ENCODE data around the gene CCDC121. TPM values are rescaled to one million over a fixed set of nuclear protein-coding genes. Genes with fewer than 3 reads are reported as not detected.
"Not testable (repeated sequence)": the region's sequence is repeated elsewhere in the genome, so short reads cannot be mapped to it uniquely, and the experiment has no call there.

CCDC121 gene
- total and polyA plus RNA-seq, 4 donors = 2.2 to 4.5 (median 3.0) TPM

GRCh38 chr2:27626323-27626722 is 2.5 kb downstream of the CCDC121 start:
- not testable (repeated sequence) for H3K4me3 ChIP-seq (ENCODE audit: low read length in 2 of 2); ATAC-seq (ENCODE audit: low FRiP score); H3K4me1 ChIP-seq (ENCODE audit: control insufficient read depth in 1 of 2, insufficient read depth in 2 of 2, low read length in 2 of 2); H3K36me3 ChIP-seq (ENCODE audit: control insufficient read depth in 1 of 2, insufficient read depth in 2 of 2, low read length in 1 of 2); DNase-seq; H3K9me3 ChIP-seq (ENCODE audit: control insufficient read depth, low read length); H3K27ac ChIP-seq (ENCODE audit: low read depth in 1 of 2, low read length in 2 of 2); H3K27me3 ChIP-seq (ENCODE audit: control insufficient read depth in 1 of 2, insufficient read depth in 2 of 2, low read length in 1 of 2)
- WGBS, 2 donors = 86 to 97% methylated on average over 1 of the region's 1 CpG
- intact Hi-C loops (cut with DNase I) = loop anchor here in 1 of 2 donors (10.0 kb wide), 1 partner anchor 132 kb away; the partner anchor contains the start of genes FNDC4 and GCKR

- ATAC-seq (ENCODE audit: low FRiP score) (no peak), DNase-seq (no peak)
- intact Hi-C loops (cut with DNase I) = loop anchor here in 1 of 2 donors (10.0 kb wide), 1 partner anchor 130 kb away; the partner anchor contains the start of genes FNDC4 and GCKR
- Histone ChIP-seq H3K27me3 (ENCODE audit: control insufficient read depth in 1 of 2, insufficient read depth in 2 of 2, low read length in 1 of 2) (no peaks in the 10 kb centered on the region), H3K9me3 (ENCODE audit: control insufficient read depth, low read length) (no peaks in the 10 kb centered on the region), H3K36me3 (ENCODE audit: control insufficient read depth in 1 of 2, insufficient read depth in 2 of 2, low read length in 1 of 2) (peaks cover 3 to 5% of the 10 kb centered on the region in 2 donors), H3K4me1 (ENCODE audit: control insufficient read depth in 1 of 2, insufficient read depth in 2 of 2, low read length in 2 of 2) (no peaks in the 10 kb centered on the region), H3K27ac (ENCODE audit: low read depth in 1 of 2, low read length in 2 of 2) (no peak overlapping the region), H3K4me3 (ENCODE audit: low read length in 2 of 2) (no peak overlapping the region)
Observed at GRCh38 chr2:27624943-27625342, 3.9 kb downstream of the CCDC121 start.

DNA sequence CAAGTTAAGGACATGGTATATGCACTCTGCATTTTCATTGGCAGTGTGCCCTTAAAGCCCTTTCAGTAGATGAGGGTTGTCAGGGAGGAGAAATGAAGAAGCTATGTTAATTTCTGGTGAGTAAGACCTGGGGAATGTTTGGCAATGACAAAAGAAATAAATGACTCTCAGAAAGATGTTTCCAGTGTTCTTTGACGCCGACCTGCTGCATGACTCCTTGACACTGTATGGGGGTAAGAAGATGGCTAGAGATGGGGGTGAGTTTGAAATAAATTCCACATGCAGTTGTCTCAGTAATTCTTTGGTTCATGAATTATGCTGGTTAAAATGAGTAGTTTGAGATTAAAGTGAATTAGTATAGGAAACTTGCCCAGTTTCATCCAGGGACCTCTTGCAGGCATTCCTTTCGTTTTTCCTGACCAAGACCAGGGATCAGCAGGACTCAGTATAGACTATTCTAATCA is 5.9 kb downstream of the CCDC121 start:
- no peak overlapping the region for H3K27ac ChIP-seq (ENCODE audit: low read depth in 1 of 2, low read length in 2 of 2)
- no peak for DNase-seq
- no peaks in the 10 kb centered on the region for H3K9me3 ChIP-seq (ENCODE audit: control insufficient read depth, low read length)
- H3K36me3 ChIP-seq (ENCODE audit: control insufficient read depth in 1 of 2, insufficient read depth in 2 of 2, low read length in 1 of 2) = peaks cover 3 to 5% of the 10 kb centered on the region in 2 donors
- intact Hi-C loops (cut with DNase I) = loop anchor here in 1 of 2 donors (10.0 kb wide), 1 partner anchor 128 kb away; the partner anchor contains the start of genes FNDC4 and GCKR
- no peak for ATAC-seq (ENCODE audit: low FRiP score)
- H3K27me3 ChIP-seq (ENCODE audit: control insufficient read depth in 1 of 2, insufficient read depth in 2 of 2, low read length in 1 of 2) = no peaks in the 10 kb centered on the region
- no peak overlapping the region for H3K4me3 ChIP-seq (ENCODE audit: low read length in 2 of 2)
- no peaks in the 10 kb centered on the region for H3K4me1 ChIP-seq (ENCODE audit: control insufficient read depth in 1 of 2, insufficient read depth in 2 of 2, low read length in 2 of 2)
- WGBS, 2 donors = 43 to 62% methylated on average over 3 of the region's 3 CpGs

DNA sequence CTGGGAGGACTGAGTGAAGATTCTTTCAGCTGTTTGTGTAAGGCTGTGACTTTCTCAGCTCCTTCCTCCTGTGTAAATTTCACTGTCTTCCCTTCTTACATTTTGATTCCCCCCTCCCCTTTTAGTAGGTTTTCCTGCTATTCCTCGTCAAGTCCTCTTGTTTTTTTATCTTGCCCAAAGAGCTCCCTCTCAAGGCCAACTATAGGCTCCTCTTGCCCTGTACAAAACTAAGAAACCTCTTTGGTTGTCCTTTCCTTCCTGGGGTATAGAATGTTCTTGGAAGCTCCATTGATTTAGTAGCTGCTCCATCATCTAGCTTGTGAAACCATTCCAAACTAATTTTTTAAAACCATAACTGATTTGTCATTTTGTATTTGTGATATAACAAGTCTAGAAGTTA is 7.3 kb downstream of the CCDC121 start:
- intact Hi-C loops (cut with DNase I) = loop anchor here in 1 of 2 donors (10.0 kb wide), 1 partner anchor 127 kb away; the partner anchor contains the start of genes FNDC4 and GCKR
- DNase-seq = no peak
- 50 to 78% methylated on average over 1 of the region's 1 CpG for WGBS, 2 donors

GRCh38 chr2:27615316-27615715 is 13.5 kb downstream of the CCDC121 start:
- Histone ChIP-seq H3K9me3 (ENCODE audit: control insufficient read depth, low read length) (no peaks in the 10 kb centered on the region), H3K4me3 (ENCODE audit: low read length in 2 of 2) (no peak overlapping the region), H3K4me1 (ENCODE audit: control insufficient read depth in 1 of 2, insufficient read depth in 2 of 2, low read length in 2 of 2) (no peaks in the 10 kb centered on the region), H3K36me3 (ENCODE audit: control insufficient read depth in 1 of 2, insufficient read depth in 2 of 2, low read length in 1 of 2) (peaks cover 6 to 9% of the 10 kb centered on the region in 2 donors), H3K27me3 (ENCODE audit: control insufficient read depth in 1 of 2, insufficient read depth in 2 of 2, low read length in 1 of 2) (no peaks in the 10 kb centered on the region), H3K27ac (ENCODE audit: low read depth in 1 of 2, low read length in 2 of 2) (no peak overlapping the region)
- no peak for DNase-seq
- 93 to 94% methylated on average over 3 of the region's 3 CpGs for WGBS, 2 donors
- ATAC-seq (ENCODE audit: low FRiP score) = no peak
- intact Hi-C loops (cut with DNase I) = no loop called here

More for the DNA sequence above, 7.3 kb downstream of the CCDC121 start:
- Histone ChIP-seq H3K9me3 (ENCODE audit: control insufficient read depth, low read length) (no peaks in the 10 kb centered on the region), H3K4me3 (ENCODE audit: low read length in 2 of 2) (no peak overlapping the region), H3K36me3 (ENCODE audit: control insufficient read depth in 1 of 2, insufficient read depth in 2 of 2, low read length in 1 of 2) (peaks cover 7 to 12% of the 10 kb centered on the region in 2 donors), H3K27ac (ENCODE audit: low read depth in 1 of 2, low read length in 2 of 2) (no peak overlapping the region), H3K4me1 (ENCODE audit: control insufficient read depth in 1 of 2, insufficient read depth in 2 of 2, low read length in 2 of 2) (no peaks in the 10 kb centered on the region), H3K27me3 (ENCODE audit: control insufficient read depth in 1 of 2, insufficient read depth in 2 of 2, low read length in 1 of 2) (no peaks in the 10 kb centered on the region)
- no peak for ATAC-seq (ENCODE audit: low FRiP score)

GRCh38 chr2:27613985-27614384 is 14.8 kb downstream of the CCDC121 start:
- Histone ChIP-seq H3K27ac (ENCODE audit: low read depth in 1 of 2, low read length in 2 of 2) (no peak overlapping the region), H3K36me3 (ENCODE audit: control insufficient read depth in 1 of 2, insufficient read depth in 2 of 2, low read length in 1 of 2) (peaks cover 9 to 10% of the 10 kb centered on the region in 2 donors), H3K27me3 (ENCODE audit: control insufficient read depth in 1 of 2, insufficient read depth in 2 of 2, low read length in 1 of 2) (no peaks in the 10 kb centered on the region), H3K9me3 (ENCODE audit: control insufficient read depth, low read length) (no peaks in the 10 kb centered on the region), H3K4me3 (ENCODE audit: low read length in 2 of 2) (no peak overlapping the region), H3K4me1 (ENCODE audit: control insufficient read depth in 1 of 2, insufficient read depth in 2 of 2, low read length in 2 of 2) (no peaks in the 10 kb centered on the region)
- WGBS, 2 donors = 92 to 97% methylated on average over 2 of the region's 2 CpGs
- no peak for ATAC-seq (ENCODE audit: low FRiP score)
- DNase-seq = no peak
- intact Hi-C loops (cut with DNase I) = no loop called here

- DNase-seq (no peak), ATAC-seq (ENCODE audit: low FRiP score) (no peak)
- no peaks in the 10 kb centered on the region for H3K27me3 ChIP-seq (ENCODE audit: control insufficient read depth in 1 of 2, insufficient read depth in 2 of 2, low read length in 1 of 2)
- no peak overlapping the region for H3K27ac ChIP-seq (ENCODE audit: low read depth in 1 of 2, low read length in 2 of 2)
- no peaks in the 10 kb centered on the region for H3K4me1 ChIP-seq (ENCODE audit: control insufficient read depth in 1 of 2, insufficient read depth in 2 of 2, low read length in 2 of 2)
- no peak overlapping the region for H3K4me3 ChIP-seq (ENCODE audit: low read length in 2 of 2)
- peaks cover 4 to 9% of the 10 kb centered on the region in 2 donors for H3K36me3 ChIP-seq (ENCODE audit: control insufficient read depth in 1 of 2, insufficient read depth in 2 of 2, low read length in 1 of 2)
- intact Hi-C loops (cut with DNase I) = no loop called here
- 75 to 83% methylated on average over 2 of the region's 2 CpGs for WGBS, 2 donors
- no peaks in the 10 kb centered on the region for H3K9me3 ChIP-seq (ENCODE audit: control insufficient read depth, low read length)
Observed at GRCh38 chr2:27606611-27607010, 22.2 kb downstream of the CCDC121 start.

- intact Hi-C loops (cut with DNase I) = no loop called here
- H3K27ac ChIP-seq (ENCODE audit: low read depth in 1 of 2, low read length in 2 of 2) = no peak overlapping the region
- ATAC-seq (ENCODE audit: low FRiP score) = no peak
- H3K9me3 ChIP-seq (ENCODE audit: control insufficient read depth, low read length) = no peaks in the 10 kb centered on the region
- H3K36me3 ChIP-seq (ENCODE audit: control insufficient read depth in 1 of 2, insufficient read depth in 2 of 2, low read length in 1 of 2) = peaks cover 0 to 4% of the 10 kb centered on the region in 2 donors
- no peak for DNase-seq
- WGBS, 2 donors = 97% methylated on average over 1 of the region's 1 CpG
- H3K27me3 ChIP-seq (ENCODE audit: control insufficient read depth in 1 of 2, insufficient read depth in 2 of 2, low read length in 1 of 2) = no peaks in the 10 kb centered on the region
- no peaks in the 10 kb centered on the region for H3K4me1 ChIP-seq (ENCODE audit: control insufficient read depth in 1 of 2, insufficient read depth in 2 of 2, low read length in 2 of 2)
- H3K4me3 ChIP-seq (ENCODE audit: low read length in 2 of 2) = no peak overlapping the region
Observed at GRCh38 chr2:27596627-27597026, 32.2 kb downstream of the CCDC121 start.

GRCh38 chr2:27595412-27595811 is 33.4 kb downstream of the CCDC121 start:
- H3K27me3 ChIP-seq (ENCODE audit: control insufficient read depth in 1 of 2, insufficient read depth in 2 of 2, low read length in 1 of 2); DNase-seq; H3K36me3 ChIP-seq (ENCODE audit: control insufficient read depth in 1 of 2, insufficient read depth in 2 of 2, low read length in 1 of 2); ATAC-seq (ENCODE audit: low FRiP score); intact Hi-C loops (cut with DNase I); H3K4me1 ChIP-seq (ENCODE audit: control insufficient read depth in 1 of 2, insufficient read depth in 2 of 2, low read length in 2 of 2); H3K27ac ChIP-seq (ENCODE audit: low read depth in 1 of 2, low read length in 2 of 2); H3K4me3 ChIP-seq (ENCODE audit: low read length in 2 of 2); H3K9me3 ChIP-seq (ENCODE audit: control insufficient read depth, low read length): not testable (repeated sequence)
- 98% methylated on average over 9 of the region's 9 CpGs for WGBS, 2 donors

Measured in aorta (tissue), 5 donors.